Progenitor cell of endocrine pancreas (in vitro differentiated cells): ENCODE results near the gene HCAR3. TPM values are rescaled to one million over a fixed set of nuclear protein-coding genes. Genes with fewer than 3 reads are reported as not detected.
"Not testable (repeated sequence)": the region's sequence is repeated elsewhere in the genome, so short reads cannot be mapped to it uniquely, and the experiment has no call there.

Experiments
- DNase-seq: peaks from one replicate; pipeline ENCODE4 v3.0.0; 2021; ENCODE audit warnings: low spot score; ENCODE audit not compliant: unreplicated experiment
- H3K27ac Mint-ChIP-seq: 2 replicates; pipeline ENCODE4 v1.8.0; 2021; ENCODE audit warnings: mild to moderate bottlenecking, moderate library complexity, mixed read lengths
- H3K27me3 Mint-ChIP-seq: 2 replicates; pipeline ENCODE4 v1.8.0; 2021; ENCODE audit warnings: mixed read lengths
- H3K36me3 Mint-ChIP-seq: 2 replicates; pipeline ENCODE4 v1.8.0; 2022; ENCODE audit warnings: mixed read lengths; ENCODE audit not compliant: insufficient read depth
- H3K4me1 Mint-ChIP-seq: 2 replicates; pipeline ENCODE4 v1.8.0; 2021; ENCODE audit warnings: low read depth, mixed read lengths
- H3K4me3 Mint-ChIP-seq: 2 replicates; pipeline ENCODE4 v1.8.0; 2021; ENCODE audit warnings: low read depth, mild to moderate bottlenecking, moderate library complexity, mixed read lengths
- H3K9me3 Mint-ChIP-seq: 2 replicates; pipeline ENCODE4 v1.8.0; 2021; ENCODE audit warnings: low read depth, mixed read lengths
- long read RNA-seq: library from polyadenylated mRNA; unstranded; transcript quantifications from one replicate; pipeline ENCODE4 v2.0.0, GENCODE V29; 2020
- total RNA-seq: library from RNA; stranded (reverse); gene quantifications from 2 replicates; pipeline ENCODE4 v1.2.1, GENCODE V29; 2021
- TF ChIP-seq, protein P1 (sequence below): fragments of 200-600 bp; sonication (generic); IDR thresholded peaks from one replicate; pipeline ENCODE4 v1.5.0; 2021; ENCODE audit warnings: antibody characterized with exemption, mild to moderate bottlenecking; ENCODE audit not compliant: unreplicated experiment

Gene HCAR3
- total RNA-seq, result not detected in 2 replicates
- long read RNA-seq, result 0 reads

DNA sequence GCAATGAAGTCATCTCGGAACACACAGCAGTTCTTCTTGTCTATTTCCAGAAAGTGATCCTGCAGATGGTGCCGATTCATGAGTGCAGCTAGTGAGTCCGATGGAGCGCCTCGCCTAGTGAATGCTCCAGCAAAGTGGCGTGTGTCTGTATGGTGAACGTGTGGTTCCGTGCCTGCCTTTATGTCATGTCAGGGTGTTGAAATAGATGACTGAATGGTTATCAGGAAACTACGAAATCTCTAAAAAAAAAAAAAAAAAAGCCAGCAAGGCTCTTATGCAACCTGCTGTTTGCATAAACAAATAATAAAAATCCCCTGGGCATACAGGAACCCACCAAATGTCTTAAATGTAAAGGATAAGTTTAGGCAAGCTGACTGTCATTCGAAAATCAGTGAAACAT lies at the start of gene HCAR3:
Gene HCAR3 (minus strand): TSS at position 154 of the 400 bp plus-strand sequence. CDS start 74 bp downstream, at position 80.
- H3K4me3 Mint-ChIP-seq, H3K27me3 Mint-ChIP-seq, H3K27ac Mint-ChIP-seq, H3K9me3 Mint-ChIP-seq, DNase-seq, H3K36me3 Mint-ChIP-seq, H3K4me1 Mint-ChIP-seq: not testable (repeated sequence)

DNA sequence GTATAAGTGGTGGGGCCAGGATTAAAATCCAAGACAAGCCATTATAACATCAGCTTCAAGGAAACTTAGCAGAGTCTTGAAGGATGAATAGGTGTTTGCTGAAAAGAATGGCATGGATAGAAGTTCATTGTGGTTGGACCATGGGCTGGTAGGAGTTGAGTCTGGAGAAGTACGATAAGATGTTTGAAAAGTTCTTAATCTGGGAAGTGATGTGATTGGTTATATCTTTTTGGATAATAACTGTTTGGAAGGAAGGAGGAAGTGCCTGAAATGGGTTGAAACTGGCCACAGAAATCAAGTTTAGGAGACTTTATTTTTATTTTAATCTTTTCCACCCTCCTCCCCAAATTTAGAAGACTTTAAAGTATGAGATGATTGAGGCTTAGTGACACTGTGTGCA lies 41.0 kb upstream of the HCAR3 start:
- Mint-ChIP-seq H3K9me3 (no peaks in the 10 kb centered on the region), H3K27me3 (no peaks in the 10 kb centered on the region), H3K4me1 (peaks cover 11% of the 10 kb centered on the region), H3K4me3 (no peak overlapping the region), H3K27ac (peak overlapping the region; percentile 25), H3K36me3 (peaks cover 29% of the 10 kb centered on the region)
- DNase-seq, result no peak
- TF ChIP-seq, protein P1, sequence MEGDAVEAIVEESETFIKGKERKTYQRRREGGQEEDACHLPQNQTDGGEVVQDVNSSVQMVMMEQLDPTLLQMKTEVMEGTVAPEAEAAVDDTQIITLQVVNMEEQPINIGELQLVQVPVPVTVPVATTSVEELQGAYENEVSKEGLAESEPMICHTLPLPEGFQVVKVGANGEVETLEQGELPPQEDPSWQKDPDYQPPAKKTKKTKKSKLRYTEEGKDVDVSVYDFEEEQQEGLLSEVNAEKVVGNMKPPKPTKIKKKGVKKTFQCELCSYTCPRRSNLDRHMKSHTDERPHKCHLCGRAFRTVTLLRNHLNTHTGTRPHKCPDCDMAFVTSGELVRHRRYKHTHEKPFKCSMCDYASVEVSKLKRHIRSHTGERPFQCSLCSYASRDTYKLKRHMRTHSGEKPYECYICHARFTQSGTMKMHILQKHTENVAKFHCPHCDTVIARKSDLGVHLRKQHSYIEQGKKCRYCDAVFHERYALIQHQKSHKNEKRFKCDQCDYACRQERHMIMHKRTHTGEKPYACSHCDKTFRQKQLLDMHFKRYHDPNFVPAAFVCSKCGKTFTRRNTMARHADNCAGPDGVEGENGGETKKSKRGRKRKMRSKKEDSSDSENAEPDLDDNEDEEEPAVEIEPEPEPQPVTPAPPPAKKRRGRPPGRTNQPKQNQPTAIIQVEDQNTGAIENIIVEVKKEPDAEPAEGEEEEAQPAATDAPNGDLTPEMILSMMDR, result no peak

DNA sequence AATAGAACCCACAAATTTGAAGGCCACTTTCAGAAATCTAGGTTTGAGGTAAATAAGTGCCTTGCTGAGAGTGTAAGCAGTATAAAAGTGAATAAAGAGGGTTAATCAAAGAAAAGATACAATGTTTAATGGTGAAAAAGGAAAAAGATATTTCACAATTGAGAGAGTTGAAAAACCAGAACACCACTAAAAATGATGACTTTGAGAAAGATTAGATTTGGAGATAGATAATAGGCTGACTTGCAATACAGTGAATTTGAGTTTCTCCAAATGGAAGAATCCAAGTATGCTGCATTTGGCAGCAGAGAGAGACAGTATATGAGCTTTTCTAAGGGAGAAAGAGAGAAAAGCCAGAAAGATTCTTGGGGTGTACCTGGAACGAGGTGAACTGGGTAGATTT lies 38.2 kb upstream of the HCAR3 start:
- Mint-ChIP-seq H3K27me3 (no peaks in the 10 kb centered on the region), H3K9me3 (no peaks in the 10 kb centered on the region), H3K36me3 (peaks cover 28% of the 10 kb centered on the region), H3K4me3 (no peak overlapping the region), H3K27ac (peak overlapping the region; percentile 27), H3K4me1 (peaks cover 28% of the 10 kb centered on the region)
- DNase-seq, result no peak
- TF ChIP-seq, protein P1, result no peak

DNA sequence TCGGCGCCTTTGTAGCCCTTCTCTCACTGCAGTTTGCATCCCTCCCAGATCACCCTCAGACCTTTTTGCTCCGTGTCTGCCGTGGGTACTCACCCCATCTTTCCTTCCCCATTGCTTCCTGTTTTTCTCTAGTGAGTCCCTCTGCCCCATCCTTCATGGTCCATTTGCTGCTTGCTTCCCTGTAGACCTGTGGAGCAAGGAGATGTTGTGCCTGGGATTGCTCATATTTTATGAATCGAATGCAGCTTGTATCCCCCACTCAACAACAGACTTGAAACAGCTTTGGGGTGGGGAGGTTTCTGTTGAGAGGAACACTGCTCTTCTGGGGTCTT lies 36.7 kb upstream of the HCAR3 start:
- Mint-ChIP-seq H3K9me3 (no peaks in the 10 kb centered on the region), H3K4me1 (peaks cover 28% of the 10 kb centered on the region), H3K27ac (peak overlapping the region; percentile 96), H3K36me3 (peaks cover 27% of the 10 kb centered on the region), H3K4me3 (peak overlapping the region; percentile 90), H3K27me3 (no peaks in the 10 kb centered on the region)
- no peak for DNase-seq
- TF ChIP-seq, protein P1, result no peak

DNA sequence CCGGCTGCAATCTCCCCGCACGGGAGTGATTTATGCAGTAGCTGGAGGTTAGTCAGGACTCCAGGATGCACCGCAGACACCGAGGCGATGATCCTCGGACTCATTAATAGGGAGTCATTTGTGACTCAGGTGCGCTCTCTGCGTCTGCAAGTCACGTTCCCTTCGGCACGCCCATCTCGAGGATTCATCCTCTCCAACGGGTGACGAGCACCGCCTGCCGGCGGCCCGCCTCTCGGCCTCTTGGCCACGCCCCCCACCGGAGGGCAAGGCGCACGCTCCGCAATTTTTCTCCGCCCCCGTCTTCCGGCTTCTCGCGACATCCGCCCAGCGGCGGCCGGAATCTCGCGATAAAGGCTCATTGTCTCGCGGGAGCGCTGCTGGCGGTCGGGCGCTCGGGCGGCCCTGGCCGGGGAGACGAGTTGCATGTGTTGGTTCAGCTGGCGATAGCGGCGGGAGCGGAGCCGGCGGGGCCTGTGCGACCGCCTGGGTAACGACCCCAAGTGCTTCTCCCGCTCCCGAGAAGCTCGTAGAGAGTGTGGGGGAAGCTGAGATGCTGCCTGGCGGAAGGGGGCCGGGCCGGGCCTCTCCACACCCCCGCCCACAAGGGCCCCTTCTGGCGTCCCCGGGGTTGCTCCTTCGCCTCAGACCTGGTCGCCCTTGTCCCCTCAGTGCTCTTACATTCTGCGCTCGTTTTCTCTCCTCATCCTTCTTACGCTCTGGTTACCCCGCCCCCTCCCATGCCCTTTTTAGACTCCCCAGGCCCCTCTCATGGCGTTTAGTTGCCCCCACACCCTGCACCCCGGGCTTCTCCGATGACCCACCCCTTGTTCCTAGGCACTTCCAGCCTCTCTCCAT lies 36.1 kb upstream of the HCAR3 start, which contains the start of gene DENR:
Gene DENR (plus strand): TSS at position 361 of the 855 bp plus-strand sequence. CDS start 878 bp downstream, outside the sequence.
- peak; percentile 99 for DNase-seq
- Mint-ChIP-seq H3K9me3 (no peaks in the 10 kb centered on the region), H3K27ac (peak within 1 kb of the TSS; percentile 96), H3K36me3 (peaks cover 25% of the 10 kb centered on the region), H3K27me3 (no peaks in the 10 kb centered on the region), H3K4me1 (peaks cover 28% of the 10 kb centered on the region), H3K4me3 (peak within 1 kb of the TSS; percentile 90)
- TF ChIP-seq, protein P1, result peak; percentile 68

DNA sequence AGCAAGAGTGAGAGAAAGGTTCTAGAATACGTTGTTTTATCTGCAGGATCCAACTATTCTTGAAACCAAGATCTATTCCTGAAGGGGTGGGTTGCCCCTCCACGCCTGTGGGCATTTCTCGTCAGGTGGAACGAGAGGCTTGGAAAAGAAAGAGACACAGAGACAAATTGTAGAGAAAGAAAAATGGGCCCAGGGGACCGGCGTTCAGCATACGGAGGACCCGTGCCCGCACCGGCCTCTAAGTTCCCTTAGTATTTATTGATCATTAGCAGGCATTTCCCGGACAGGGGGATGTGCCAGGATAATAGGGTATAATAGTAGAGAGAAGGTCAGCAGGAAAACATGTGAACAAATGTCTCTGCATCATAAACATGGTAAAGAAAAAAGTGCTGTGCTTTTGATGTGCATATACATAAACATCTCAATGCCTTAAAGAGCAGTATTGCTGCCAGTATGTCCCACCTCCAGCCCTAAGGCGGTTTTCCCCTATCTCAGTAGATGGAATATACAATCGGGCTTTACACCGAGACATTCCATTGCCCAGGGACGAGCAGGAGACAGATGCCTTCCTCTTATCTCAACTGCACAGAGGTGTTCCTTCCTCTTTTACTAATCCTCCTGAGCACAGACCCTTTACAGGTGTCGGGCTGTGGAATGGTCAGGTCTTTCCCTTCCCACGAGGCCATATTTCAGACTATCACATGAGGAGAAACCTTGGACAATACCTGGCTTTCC lies 34.3 kb upstream of the HCAR3 start:
- not testable (repeated sequence) for DNase-seq
- peaks cover 12% of the 10 kb centered on the region for H3K36me3 Mint-ChIP-seq
- peak overlapping the region; percentile 90 for H3K4me3 Mint-ChIP-seq

More for the DNA sequence above, 34.3 kb upstream of the HCAR3 start:
- peak overlapping the region; percentile 96 for H3K27ac Mint-ChIP-seq
- H3K27me3 Mint-ChIP-seq, H3K9me3 Mint-ChIP-seq: not testable (repeated sequence)
- H3K4me1 Mint-ChIP-seq, result peaks cover 28% of the 10 kb centered on the region
